Stimulated activated CD4-positive, alpha-beta T cell treated with anti-CD3 and anti-CD28 coated beads, Interleukin-2, amount 100 ng/mL, for 24 hours (primary cell): ENCODE results near the gene MYH14.

Experiments used
- DNase-seq, 2 donors: peaks; one replicate each; pipeline ENCODE4 v3.0.0-alpha.2; 2020

The MYH14 gene

GRCh38 chr19:50264483-50265186 lies 61.2 kb downstream of the MYH14 start:
- DNase-seq = no peak

GRCh38 chr19:50266041-50266440 lies 62.6 kb downstream of the MYH14 start:
- DNase-seq = no peak

- DNase-seq = peak; percentile 23 to 62
These were observed 63.5 kb downstream of the MYH14 start for GRCh38 chr19:50266896-50267295.

GRCh38 chr19:50268041-50268440 lies 64.6 kb downstream of the MYH14 start:
- no peak for DNase-seq

GRCh38 chr19:50268501-50268900 lies 65.1 kb downstream of the MYH14 start:
- no peak for DNase-seq

GRCh38 chr19:50269653-50270052 lies 66.2 kb downstream of the MYH14 start:
- no peak for DNase-seq

- DNase-seq = no peak
These were observed 69.0 kb downstream of the MYH14 start for GRCh38 chr19:50272263-50272897.

GRCh38 chr19:50273821-50274220 lies 70.4 kb downstream of the MYH14 start:
- no peak for DNase-seq

GRCh38 chr19:50275577-50276368 lies 72.4 kb downstream of the MYH14 start:
- no peak for DNase-seq

GRCh38 chr19:50276370-50277063 lies 73.1 kb downstream of the MYH14 start:
- DNase-seq = no peak

GRCh38 chr19:50277966-50278580 lies 74.7 kb downstream of the MYH14 start:
- no peak for DNase-seq

- DNase-seq = no peak
These were observed 76.7 kb downstream of the MYH14 start for GRCh38 chr19:50280074-50280473.

GRCh38 chr19:50280983-50281382 lies 77.6 kb downstream of the MYH14 start:
- DNase-seq = no peak

GRCh38 chr19:50281491-50281890 lies 78.1 kb downstream of the MYH14 start:
- no peak for DNase-seq

GRCh38 chr19:50285833-50286232 lies 82.4 kb downstream of the MYH14 start:
- no peak for DNase-seq

GRCh38 chr19:50286443-50286842 lies 83.0 kb downstream of the MYH14 start:
- DNase-seq = no peak

GRCh38 chr19:50287331-50287730 lies 83.9 kb downstream of the MYH14 start:
- no peak for DNase-seq

- no peak for DNase-seq
These were observed 85.5 kb downstream of the MYH14 start for GRCh38 chr19:50288954-50289353.

- no peak for DNase-seq
These were observed 86.6 kb downstream of the MYH14 start for GRCh38 chr19:50290011-50290410.

- no peak for DNase-seq
These were observed 87.4 kb downstream of the MYH14 start for GRCh38 chr19:50290775-50291174.

- no peak for DNase-seq
These were observed 88.9 kb downstream of the MYH14 start for GRCh38 chr19:50292216-50292827.

- no peak for DNase-seq
These were observed 90.0 kb downstream of the MYH14 start for GRCh38 chr19:50293263-50294004.
